ENCODE measurements around the gene PAX8. TPM values are rescaled to one million over a fixed set of nuclear protein-coding genes. Genes with fewer than 3 reads are reported as not detected.
"Not testable (repeated sequence)": the region's sequence is repeated elsewhere in the genome, so short reads cannot be mapped to it uniquely, and the experiment has no call there.

Gene PAX8
- polyA plus RNA-seq, 1 donor: 2.2 TPM

DNA sequence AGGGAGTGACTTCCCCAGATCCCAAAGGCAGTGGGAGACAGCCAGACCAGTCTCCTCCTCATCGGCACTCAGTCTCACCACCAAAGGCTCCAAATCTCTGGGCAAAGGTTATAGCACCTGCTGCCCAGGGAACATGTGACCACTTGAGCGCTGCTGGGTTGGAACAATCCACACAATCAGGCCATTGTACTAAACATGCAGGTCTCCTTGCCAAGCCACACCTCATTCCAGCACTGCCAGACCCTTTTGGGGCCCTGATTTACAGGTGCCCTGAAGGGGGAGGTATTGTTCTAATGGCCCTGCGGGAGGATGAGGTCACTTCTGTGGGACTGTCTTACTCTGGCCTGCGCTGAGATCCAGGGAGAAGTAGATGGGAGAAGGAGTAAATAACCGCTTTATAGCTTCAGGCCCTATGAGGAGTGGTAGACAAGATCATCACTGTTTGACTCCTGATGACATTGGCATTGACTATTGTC is 10.0 kb upstream of the PAX8 start:
- DNase-seq: not testable (repeated sequence)

GRCh38 chr2:113288117-113288673 is 9.5 kb upstream of the PAX8 start:
- DNase-seq: not testable (repeated sequence)

DNA sequence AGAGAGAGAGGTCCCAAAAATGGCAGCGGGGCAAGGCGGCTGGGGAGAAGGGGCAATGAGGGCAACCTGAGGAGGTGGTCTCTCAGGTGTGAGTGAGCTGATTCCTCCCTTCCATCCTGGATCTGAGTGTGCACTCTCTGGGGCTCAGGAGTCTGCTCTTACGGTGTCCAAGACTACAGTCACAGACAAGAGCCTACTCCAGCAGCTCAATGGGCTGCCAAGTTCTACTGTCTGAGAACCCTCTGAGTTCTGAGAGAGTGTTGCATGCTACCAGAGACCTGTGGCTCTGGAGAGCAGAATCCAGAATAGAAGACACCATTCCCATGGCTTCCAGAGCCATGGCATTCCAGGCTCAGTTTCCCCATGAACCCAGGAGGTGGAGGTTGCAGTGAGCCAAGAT is 7.1 kb upstream of the PAX8 start:
- no peak for DNase-seq

DNA sequence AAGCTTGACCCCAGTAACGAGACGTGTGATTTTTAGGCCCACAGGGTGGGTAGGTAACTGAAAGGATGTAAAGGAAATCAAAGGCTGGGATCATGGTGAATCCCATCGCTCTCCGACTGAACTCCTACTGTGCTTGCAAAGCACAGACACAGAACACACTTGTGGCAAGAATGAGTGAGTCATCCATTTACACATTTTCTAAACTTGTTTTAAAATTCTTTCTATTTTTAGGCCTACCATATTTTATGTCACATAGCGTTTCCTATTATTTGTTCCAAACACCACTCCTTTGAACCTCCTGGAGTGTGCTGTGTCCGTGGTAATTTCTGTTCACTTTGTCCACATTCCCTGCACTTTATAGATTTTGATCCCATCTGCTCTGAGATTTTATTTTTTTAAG is 6.3 kb upstream of the PAX8 start:
- DNase-seq: not testable (repeated sequence)

GRCh38 chr2:113284476-113284875 is 5.8 kb upstream of the PAX8 start:
- no peak for DNase-seq

GRCh38 chr2:113283704-113284284 is 5.1 kb upstream of the PAX8 start:
- DNase-seq: no peak

DNA sequence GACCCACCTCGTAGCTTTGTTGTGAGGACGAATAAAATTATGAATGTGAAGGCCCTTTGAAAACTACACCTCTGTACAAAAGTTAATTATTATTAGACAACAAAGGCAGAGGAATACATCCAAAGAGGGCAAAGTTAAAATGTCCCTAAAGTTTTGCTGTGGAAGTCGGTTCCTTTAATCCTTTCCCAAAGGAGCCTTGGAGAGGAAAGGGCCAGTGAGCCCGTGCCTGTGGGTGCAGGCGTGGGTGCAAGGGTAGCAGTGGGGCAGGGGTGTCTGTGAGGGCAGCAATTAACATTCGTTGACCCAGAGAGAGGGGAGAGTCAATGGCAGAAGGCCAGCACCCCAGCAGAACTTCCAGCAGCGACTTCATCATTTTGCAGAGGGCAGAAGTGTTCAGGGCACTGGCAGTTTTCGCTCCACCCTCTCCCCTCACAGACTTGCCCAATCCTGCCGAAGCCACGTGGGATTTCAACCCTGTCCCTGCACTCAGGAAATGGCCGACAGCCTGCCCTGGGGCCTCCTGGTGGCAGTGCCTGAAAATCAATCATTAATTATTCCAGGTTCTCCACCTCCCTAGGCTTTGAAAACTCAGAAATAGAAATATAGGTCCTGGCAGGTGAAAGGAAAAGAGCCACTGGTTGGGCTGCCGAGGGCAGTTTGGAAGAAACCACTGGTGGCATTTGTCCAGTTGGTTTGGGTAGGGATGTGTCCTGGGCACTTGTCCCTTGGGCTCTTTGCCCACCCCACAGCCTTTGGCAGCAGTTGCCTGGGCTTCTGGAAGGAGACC is 4.2 kb upstream of the PAX8 start:
- no peak for DNase-seq

DNA sequence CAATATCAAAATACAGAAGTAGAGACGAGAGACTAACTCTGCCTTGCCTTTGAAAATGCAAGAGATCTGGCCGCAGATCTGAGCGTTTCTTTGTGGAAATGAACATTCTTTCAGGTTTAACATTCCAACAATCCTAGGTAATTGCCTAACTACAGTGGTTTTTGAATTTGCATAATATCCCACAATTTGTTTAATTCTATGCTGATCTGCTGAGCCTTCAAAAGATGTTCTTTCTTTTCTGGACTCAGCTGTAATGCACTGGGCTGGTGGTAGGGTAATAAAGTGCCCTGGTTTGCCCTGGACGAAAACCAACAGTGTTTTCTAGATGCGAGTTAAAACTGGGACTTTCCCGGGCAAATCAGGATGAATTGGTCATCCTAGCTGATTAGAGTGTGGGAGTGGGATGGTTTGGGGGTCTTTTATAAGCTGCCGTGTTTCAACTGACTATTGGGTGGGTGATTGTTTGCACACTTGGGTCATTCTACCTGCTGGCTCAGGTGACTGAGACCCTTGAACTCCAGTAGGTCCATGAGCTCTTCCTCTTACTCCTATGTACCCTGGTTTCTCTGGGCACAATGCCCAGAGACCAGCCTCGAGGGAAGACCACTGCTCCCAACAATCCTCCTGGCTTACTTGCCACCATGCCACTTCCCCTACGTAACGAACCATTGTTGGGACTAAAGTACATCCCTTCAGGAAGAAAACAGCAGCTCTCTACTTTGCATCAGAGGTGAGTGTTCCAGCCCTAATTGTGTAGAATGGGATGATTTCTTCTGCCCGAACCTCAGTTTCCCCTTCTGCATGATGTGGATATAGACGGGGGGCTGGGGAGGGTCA is 3.4 kb upstream of the PAX8 start:
- DNase-seq: no peak

DNA sequence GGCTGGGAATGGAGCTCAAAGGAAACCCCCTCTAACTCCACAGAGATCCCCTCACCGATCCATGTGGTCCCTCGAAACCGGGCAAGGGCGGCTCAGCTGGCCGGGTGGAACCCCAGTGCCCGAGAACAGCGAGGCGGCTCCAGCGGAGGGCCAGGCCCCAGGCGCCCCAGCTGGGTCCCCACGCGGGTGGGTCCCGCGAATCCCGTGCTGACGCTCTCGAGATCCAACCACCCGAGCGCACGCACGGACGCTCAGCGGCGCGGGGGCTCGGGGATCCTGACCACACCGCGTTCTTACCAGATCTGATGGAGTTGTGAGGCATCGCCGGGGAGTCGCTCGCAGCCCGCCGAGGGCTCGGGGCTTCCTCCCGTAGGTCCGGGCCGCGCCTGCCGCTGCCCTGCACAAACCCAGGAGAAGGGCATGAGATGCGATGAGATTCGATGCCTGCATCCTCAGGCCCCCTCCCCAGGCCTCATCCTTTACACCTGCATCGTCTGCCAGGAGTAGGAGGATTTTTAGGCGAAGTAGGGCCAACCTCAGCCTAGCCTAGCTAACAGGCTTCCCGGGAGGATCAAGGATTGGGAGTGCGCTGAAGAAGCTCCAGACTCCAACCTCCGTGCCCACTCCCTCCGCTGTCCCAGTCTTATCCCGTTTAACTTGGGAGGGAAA is 514 bp downstream of the PAX8 start:
- DNase-seq: no peak

GRCh38 chr2:113277474-113278072 is 1.1 kb downstream of the PAX8 start:
- no peak for DNase-seq

GRCh38 chr2:113276761-113277425 is 1.8 kb downstream of the PAX8 start:
- DNase-seq: no peak

DNA sequence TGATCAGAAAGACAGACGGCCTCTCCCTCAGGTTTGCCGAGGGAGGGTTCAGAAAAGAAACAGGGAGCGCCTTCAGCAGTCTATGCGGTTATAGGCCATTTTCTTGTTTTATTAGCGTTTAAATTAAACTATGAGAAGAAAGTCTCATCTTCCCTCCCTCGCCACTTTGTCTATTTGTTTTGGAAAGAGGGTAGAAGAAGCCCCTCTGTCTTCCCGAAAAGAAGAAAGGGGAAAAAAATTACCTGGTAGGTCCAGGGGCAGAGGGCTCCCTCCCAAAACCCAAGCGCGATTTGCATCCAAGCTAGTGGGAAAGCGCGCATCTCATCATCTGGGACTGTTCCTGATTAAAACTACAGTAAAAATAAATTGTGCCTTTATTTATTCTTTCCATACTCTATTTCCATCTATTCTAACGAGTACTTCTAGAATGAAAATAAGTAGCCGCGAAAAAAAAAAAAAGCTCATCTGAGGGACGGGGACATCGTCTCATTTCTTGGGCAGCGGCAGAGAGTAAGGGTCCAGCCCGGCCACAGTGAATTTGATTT is 2.4 kb downstream of the PAX8 start:
- no peak for DNase-seq

- no peak for DNase-seq
Observed at GRCh38 chr2:113275556-113276215, 3.0 kb downstream of the PAX8 start.

DNA sequence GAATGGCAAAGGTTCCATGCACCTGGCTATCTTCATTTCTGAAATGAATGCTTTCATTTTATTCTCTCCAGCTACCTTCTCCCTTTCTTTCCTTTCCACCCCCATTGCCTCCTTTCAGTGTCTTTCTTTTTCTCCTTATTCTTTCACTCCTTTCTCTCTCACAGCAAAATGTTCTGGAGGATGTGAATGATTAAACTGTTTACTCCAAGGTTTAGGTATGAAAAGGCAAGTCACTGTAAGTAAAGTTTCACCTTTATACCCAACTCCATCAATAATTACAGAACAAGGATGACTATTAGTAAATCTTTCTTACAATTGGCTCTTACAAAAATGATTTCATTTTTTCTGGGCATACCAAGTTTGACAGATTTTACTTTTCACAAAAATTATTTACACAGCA is 4.3 kb downstream of the PAX8 start:
- no peak for DNase-seq

DNA sequence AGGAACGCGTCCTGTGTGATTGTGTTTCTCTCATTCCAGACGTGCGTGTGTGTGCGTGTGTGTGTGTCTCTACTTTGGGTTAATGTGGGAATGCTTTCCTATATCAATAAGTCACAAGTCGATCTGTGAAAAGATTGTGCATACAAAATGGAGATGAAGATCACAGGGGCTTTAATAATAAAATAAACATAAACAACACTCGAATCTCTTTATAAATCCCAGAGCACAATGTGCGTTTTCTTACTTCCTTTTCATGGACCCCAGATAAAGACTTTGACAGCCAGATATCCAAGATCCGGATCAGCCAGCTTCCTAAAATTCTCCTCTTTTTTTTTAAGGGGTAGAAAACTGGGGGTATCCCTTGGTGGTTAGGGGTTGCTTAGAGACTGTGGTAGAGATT is 4.7 kb downstream of the PAX8 start:
- DNase-seq: no peak

DNA sequence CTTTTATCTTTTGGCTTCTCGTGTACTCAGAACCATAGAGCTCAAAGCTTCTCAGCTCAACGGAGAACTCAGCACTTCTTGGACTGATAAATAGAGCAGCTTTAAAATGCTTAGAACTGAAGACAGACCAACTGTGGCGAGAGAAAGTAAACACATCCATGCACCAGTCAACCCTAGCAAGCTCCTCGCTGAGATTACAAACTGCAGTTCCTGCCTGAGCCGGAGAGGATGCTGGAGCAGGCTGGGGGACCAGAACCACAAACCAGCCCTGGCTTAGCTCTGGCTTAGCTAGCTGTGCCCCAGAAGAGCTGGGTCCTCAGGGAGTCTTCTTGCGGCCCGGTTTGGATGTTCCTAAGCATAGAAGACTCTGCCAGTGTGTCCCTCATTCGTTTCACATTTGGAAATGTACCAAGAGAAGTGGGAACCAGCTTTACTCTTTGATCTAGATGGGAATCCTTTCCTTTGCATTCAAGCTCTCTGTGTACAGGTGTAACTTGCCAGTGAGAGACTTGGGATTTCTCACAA is 5.6 kb downstream of the PAX8 start:
- DNase-seq: no peak

DNA sequence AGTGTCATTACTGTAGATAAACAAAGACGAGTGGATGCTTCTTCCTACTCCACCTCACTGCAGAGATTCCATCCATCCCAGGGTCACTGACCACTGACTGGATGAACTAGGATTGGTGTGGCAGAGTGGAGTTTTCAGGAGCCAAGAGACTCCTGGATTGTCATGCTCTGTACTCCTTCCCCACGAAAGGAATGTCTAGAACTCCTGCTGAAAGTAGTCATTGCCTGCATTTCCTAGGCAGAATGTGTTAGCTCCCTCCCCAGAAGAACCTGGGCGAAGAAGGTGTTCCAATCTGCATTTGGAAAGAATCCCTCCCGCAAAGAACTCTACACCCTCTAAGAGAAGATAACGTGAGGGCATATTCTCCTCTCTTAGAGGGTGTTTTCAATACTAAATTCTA is 6.2 kb downstream of the PAX8 start:
- DNase-seq: no peak

GRCh38 chr2:113268621-113269360 is 9.9 kb downstream of the PAX8 start:
- no peak for DNase-seq

- DNase-seq: no peak
Observed at GRCh38 chr2:113266431-113266830, 12.3 kb downstream of the PAX8 start.
